Measurements from ENCODE around the gene SERPIND1.

DNA sequence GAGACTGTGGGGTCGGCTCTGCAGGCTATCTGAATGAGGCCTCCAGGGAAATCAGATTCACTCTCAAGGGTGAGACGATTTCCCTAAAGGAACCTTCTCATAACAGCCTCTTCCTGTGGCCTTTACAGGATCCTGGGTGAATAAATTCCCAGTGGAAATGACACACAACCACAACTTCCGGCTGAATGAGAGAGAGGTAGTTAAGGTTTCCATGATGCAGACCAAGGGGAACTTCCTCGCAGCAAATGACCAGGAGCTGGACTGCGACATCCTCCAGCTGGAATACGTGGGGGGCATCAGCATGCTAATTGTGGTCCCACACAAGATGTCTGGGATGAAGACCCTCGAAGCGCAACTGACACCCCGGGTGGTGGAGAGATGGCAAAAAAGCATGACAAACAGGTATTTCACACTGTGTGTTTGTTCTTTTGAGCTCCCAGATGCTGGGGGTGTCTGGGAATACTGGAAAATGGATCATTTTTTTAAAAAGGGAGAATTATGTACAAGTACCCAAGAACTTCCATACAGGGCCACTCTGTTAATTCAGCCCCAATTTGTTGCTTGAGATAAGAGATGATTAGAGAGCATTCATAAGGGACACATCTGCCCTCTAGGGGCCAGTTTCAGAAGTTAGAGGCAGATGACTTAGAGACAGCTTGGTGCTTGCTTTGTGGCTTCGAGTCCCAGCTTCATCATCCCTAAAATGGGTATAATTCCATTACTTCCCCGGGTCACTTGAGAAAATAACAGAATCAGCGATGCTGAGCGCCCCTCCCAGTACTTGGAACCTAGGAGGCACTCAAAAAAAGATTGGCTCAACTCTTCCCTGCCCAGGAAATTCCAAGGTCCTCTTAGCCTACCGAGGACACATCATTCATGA is 10.2 kb downstream of the SERPIND1 start:
- no peak for TF ChIP-seq ISL1 (CRISPR knock-in tag; IDR thresholded peaks at IDR 0.05)
- TF ChIP-seq, protein P1, sequence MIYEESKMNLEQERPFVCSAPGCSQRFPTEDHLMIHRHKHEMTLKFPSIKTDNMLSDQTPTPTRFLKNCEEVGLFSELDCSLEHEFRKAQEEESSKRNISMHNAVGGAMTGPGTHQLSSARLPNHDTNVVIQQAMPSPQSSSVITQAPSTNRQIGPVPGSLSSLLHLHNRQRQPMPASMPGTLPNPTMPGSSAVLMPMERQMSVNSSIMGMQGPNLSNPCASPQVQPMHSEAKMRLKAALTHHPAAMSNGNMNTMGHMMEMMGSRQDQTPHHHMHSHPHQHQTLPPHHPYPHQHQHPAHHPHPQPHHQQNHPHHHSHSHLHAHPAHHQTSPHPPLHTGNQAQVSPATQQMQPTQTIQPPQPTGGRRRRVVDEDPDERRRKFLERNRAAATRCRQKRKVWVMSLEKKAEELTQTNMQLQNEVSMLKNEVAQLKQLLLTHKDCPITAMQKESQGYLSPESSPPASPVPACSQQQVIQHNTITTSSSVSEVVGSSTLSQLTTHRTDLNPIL (CRISPR knock-in tag; IDR thresholded peaks at IDR 0.05; ENCODE audit: low read depth) = no peak
- TF ChIP-seq ZC3H10 (CRISPR knock-in tag; IDR thresholded peaks at IDR 0.05) = no peak
- TF ChIP-seq ZNF565 (CRISPR knock-in tag; conservative IDR thresholded peaks at IDR 0.05; ENCODE audit: low read depth) = no peak
